Suppressor macrophage treated with lipopolysaccharide for 1 hour (primary cell): ENCODE results near the gene TMEM150B.
A peak's percentile ranks its signal among the peaks of the same experiment; 100 is the strongest.

ENCODE experiments used
- DNase-seq, 3 donors: peaks; one replicate each; pipeline ENCODE4 v3.0.0-alpha.2; 2020 to 2022

The TMEM150B gene

GRCh38 chr19:55325172-55325571 is at the start of gene TMEM150B:
TMEM150B (minus strand) TSS chr19:55325341; CDS start chr19:55321036, 4,305 bp downstream.
- DNase-seq: peak; percentile 81 to 82 (median 82)

GRCh38 chr19:55373993-55374757 is 49.0 kb upstream of the TMEM150B start:
- no peak for DNase-seq

GRCh38 chr19:55373306-55373992 is 48.3 kb upstream of the TMEM150B start:
- DNase-seq: no peak

- no peak for DNase-seq
Measured at GRCh38 chr19:55372316-55373081, 47.4 kb upstream of the TMEM150B start.

- DNase-seq: no peak
Measured at GRCh38 chr19:55370305-55370988, 45.3 kb upstream of the TMEM150B start, which contains the start of gene IL11. IL11 (minus strand) TSS chr19:55370463; CDS start chr19:55370310, 153 bp downstream.

- peak in 2 of 3 donors; percentile 11 to 40 for DNase-seq
Measured at GRCh38 chr19:55369653-55370304, 44.6 kb upstream of the TMEM150B start.

GRCh38 chr19:55368701-55369563 is 43.8 kb upstream of the TMEM150B start:
- peak; percentile 57 to 84 (median 69) for DNase-seq

- DNase-seq: no peak
Measured at GRCh38 chr19:55368106-55368505, 43.0 kb upstream of the TMEM150B start.

GRCh38 chr19:55366790-55367189 is 41.6 kb upstream of the TMEM150B start:
- no peak for DNase-seq

GRCh38 chr19:55365964-55366363 is 40.8 kb upstream of the TMEM150B start:
- DNase-seq: no peak

GRCh38 chr19:55365245-55365644 is 40.1 kb upstream of the TMEM150B start:
- no peak for DNase-seq

- DNase-seq: no peak
Measured at GRCh38 chr19:55362990-55363716, 38.0 kb upstream of the TMEM150B start, which contains the start of gene GARIN5B. GARIN5B (minus strand) TSS chr19:55363260; CDS start chr19:55363066, 194 bp downstream.

- no peak for DNase-seq
Measured at GRCh38 chr19:55362174-55362989, 37.2 kb upstream of the TMEM150B start.

GRCh38 chr19:55360902-55361301 is 35.8 kb upstream of the TMEM150B start:
- DNase-seq: no peak

GRCh38 chr19:55358943-55359908 is 34.1 kb upstream of the TMEM150B start:
- no peak for DNase-seq

- no peak for DNase-seq
Measured at GRCh38 chr19:55358493-55358892, 33.4 kb upstream of the TMEM150B start.

GRCh38 chr19:55355213-55355821 is 30.2 kb upstream of the TMEM150B start:
- no peak for DNase-seq
